Epithelial cell of proximal tubule (primary cell): ENCODE data around the gene RASA1. TPM values are rescaled to one million over a fixed set of nuclear protein-coding genes. Genes with fewer than 3 reads are reported as not detected.

Experiments
- DNase-seq: peaks from one replicate; pipeline ENCODE4 v3.0.0-alpha.2; 2011; ENCODE audit warnings: low read depth
- H3K4me3 ChIP-seq: 2 replicates; pipeline ENCODE4 v1.5.1; 2011; ENCODE audit warnings: low read depth, mild to moderate bottlenecking, low read length
- CTCF ChIP-seq: conservative IDR thresholded peaks from 2 replicates; pipeline ENCODE4 v1.5.1; 2012; ENCODE audit warnings: low read depth, mild to moderate bottlenecking, low read length
- total RNA-seq: library from RNA; depleted of rRNA; stranded (reverse); fragments of >200 nt; gene quantifications from 2 replicates; pipeline ENCODE4 v1.2.3, GENCODE V29; 2015

RASA1 gene
- total RNA-seq, 1 donor from 2014 or later, result 40.7 TPM

GRCh38 chr5:87408204-87408603, 140.5 kb downstream of the RASA1 start:
- H3K4me3 ChIP-seq, result no peak overlapping the region
- TF ChIP-seq CTCF, result no peak

GRCh38 chr5:87410931-87411330, 143.2 kb downstream of the RASA1 start:
- no peak for TF ChIP-seq CTCF
- DNase-seq, result no peak
- H3K4me3 ChIP-seq, result peak overlapping the region; percentile 92

More at GRCh38 chr5:87408204-87408603, 140.5 kb downstream of the RASA1 start:
- no peak for DNase-seq

- peak overlapping the region; percentile 92 for H3K4me3 ChIP-seq
- no peak for TF ChIP-seq CTCF
- DNase-seq, result no peak
These were observed 143.9 kb downstream of the RASA1 start for GRCh38 chr5:87411586-87411972.

GRCh38 chr5:87411973-87412629, 144.4 kb downstream of the RASA1 start:
- H3K4me3 ChIP-seq, result peak overlapping the region; percentile 92
- no peak for DNase-seq
- no peak for TF ChIP-seq CTCF

GRCh38 chr5:87412630-87413342, 145.1 kb downstream of the RASA1 start, which contains the start of gene CCNH:
Gene CCNH, minus strand, starts transcription at chr5:87412930. Its CDS starts 136 bp downstream, at chr5:87412794.
- no peak for TF ChIP-seq CTCF
- DNase-seq, result peak; percentile 87
- H3K4me3 ChIP-seq, result peak within 1 kb of the TSS; percentile 92

GRCh38 chr5:87413343-87413645, 145.6 kb downstream of the RASA1 start:
- no peak for DNase-seq
- H3K4me3 ChIP-seq, result peak overlapping the region; percentile 92
- no peak for TF ChIP-seq CTCF
